Measurements from ENCODE around the gene BPTF. TPM values are rescaled to one million over a fixed set of nuclear protein-coding genes. Genes with fewer than 3 reads are reported as not detected.
A peak's percentile ranks its signal among the peaks of the same experiment; 100 is the strongest.
"Not testable (repeated sequence)": the region's sequence is repeated elsewhere in the genome, so short reads cannot be mapped to it uniquely, and the experiment has no call there.

BPTF gene
- total RNA-seq, 4 donors from 2014 or later, result 67.6 to 213 (median 102) TPM

DNA sequence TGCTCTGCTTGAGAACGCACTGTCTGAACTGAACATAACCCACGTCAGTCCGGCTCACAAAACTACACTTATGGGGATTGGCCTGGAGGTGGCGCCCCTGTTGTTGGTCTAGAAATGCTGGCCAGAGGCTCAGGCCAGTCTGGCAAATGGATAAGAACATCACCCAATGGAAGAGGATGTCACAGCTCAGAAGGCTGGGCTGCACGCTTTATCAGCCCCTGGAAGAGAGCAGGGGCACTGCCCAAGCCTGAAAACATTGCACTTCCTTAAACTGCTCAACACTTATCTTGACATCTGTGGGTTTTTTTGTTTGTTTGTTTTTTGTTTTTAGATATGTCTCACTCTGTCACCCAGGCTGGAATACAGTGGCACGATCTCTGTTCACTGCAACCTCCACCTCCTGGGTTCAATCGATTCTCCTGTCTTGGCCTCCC lies 24.8 kb upstream of the BPTF start:
- DNase-seq (ENCODE audit: low spot score in 2 of 2), result peak; percentile 75 to 82
- H3K4me1 ChIP-seq, result no peaks in the 10 kb centered on the region
- no peak overlapping the region for H3K27ac ChIP-seq
- no peaks in the 10 kb centered on the region for H3K9me3 ChIP-seq
- H3K27me3 ChIP-seq, result no peaks in the 10 kb centered on the region
- no peak overlapping the region for H3K4me3 ChIP-seq
- TF ChIP-seq POLR2AphosphoS5 (IDR thresholded peaks at IDR 0.05), result no peak
- TF ChIP-seq, protein P1, sequence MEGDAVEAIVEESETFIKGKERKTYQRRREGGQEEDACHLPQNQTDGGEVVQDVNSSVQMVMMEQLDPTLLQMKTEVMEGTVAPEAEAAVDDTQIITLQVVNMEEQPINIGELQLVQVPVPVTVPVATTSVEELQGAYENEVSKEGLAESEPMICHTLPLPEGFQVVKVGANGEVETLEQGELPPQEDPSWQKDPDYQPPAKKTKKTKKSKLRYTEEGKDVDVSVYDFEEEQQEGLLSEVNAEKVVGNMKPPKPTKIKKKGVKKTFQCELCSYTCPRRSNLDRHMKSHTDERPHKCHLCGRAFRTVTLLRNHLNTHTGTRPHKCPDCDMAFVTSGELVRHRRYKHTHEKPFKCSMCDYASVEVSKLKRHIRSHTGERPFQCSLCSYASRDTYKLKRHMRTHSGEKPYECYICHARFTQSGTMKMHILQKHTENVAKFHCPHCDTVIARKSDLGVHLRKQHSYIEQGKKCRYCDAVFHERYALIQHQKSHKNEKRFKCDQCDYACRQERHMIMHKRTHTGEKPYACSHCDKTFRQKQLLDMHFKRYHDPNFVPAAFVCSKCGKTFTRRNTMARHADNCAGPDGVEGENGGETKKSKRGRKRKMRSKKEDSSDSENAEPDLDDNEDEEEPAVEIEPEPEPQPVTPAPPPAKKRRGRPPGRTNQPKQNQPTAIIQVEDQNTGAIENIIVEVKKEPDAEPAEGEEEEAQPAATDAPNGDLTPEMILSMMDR (IDR thresholded peaks at IDR 0.05), result peak; percentile 9 to 44
- no peaks in the 10 kb centered on the region for H3K36me3 ChIP-seq
- 77% methylated on average over 4 of the region's 7 CpGs for WGBS

DNA sequence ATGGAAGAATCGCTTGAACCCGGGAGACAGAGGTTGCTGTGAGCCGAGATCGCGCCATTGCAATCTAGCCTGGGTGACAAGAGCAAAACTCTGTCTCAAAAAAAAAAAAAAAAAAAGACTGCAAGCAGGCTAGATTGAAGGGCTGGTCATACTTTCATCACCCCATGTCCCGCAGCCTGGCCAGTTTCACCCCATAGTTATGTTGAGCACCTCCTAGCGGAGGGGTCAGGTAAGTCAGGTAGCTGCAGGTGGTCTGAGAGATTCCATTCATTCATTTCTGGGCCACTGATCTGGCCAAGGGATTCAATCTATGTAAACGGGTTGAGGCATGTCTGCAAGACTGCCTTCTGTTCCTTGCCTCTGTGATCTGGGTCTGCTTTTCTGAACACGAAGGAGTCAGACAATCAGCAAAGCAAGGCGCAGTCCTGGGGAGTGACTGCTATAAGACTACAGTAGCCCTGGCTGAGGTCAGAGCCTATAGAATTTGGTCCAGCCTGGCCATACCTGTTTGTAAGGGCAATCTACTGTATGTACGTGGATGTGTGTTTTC lies 23.6 kb upstream of the BPTF start:
- no peak for DNase-seq (ENCODE audit: low spot score in 2 of 2)
- Histone ChIP-seq H3K36me3 (no peaks in the 10 kb centered on the region), H3K27ac (no peak overlapping the region), H3K27me3 (no peaks in the 10 kb centered on the region), H3K4me3 (no peak overlapping the region), H3K9me3 (no peaks in the 10 kb centered on the region), H3K4me1 (no peaks in the 10 kb centered on the region)
- TF ChIP-seq POLR2A (IDR thresholded peaks at IDR 0.05) (no peak), EP300 (IDR thresholded peaks at IDR 0.05) (no peak), POLR2AphosphoS5 (IDR thresholded peaks at IDR 0.05) (no peak)
- TF ChIP-seq, protein P1 (IDR thresholded peaks at IDR 0.05), result no peak
- 82% methylated on average over 11 of the region's 11 CpGs for WGBS

DNA sequence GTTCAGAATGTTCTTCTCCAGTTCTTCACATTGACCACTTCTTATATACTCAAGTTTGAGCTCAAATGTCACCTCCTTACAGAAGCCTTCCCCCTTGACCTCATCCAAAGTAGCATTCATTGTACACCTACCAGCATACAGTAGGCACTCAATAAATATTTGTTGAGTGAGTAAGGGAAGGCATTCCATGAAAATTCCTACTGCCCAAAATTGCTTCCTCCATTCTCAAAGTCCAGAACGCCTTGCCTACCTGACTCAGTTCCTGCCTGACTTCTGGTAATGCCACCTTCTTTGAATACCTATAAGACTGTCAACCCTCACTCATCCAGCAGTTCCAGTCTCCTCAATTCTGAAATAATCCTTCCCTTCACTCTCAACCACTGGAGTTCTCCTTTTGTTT lies 14.8 kb upstream of the BPTF start:
- Histone ChIP-seq H3K27ac (no peak overlapping the region), H3K36me3 (no peaks in the 10 kb centered on the region), H3K4me1 (no peaks in the 10 kb centered on the region), H3K4me3 (no peak overlapping the region), H3K9me3 (no peaks in the 10 kb centered on the region), H3K27me3 (no peaks in the 10 kb centered on the region)
- 75% methylated on average over 1 of the region's 1 CpG for WGBS
- no peak for TF ChIP-seq EP300 (IDR thresholded peaks at IDR 0.05)
- TF ChIP-seq, protein P1 (IDR thresholded peaks at IDR 0.05), result no peak
- no peak for DNase-seq (ENCODE audit: low spot score in 2 of 2)

DNA sequence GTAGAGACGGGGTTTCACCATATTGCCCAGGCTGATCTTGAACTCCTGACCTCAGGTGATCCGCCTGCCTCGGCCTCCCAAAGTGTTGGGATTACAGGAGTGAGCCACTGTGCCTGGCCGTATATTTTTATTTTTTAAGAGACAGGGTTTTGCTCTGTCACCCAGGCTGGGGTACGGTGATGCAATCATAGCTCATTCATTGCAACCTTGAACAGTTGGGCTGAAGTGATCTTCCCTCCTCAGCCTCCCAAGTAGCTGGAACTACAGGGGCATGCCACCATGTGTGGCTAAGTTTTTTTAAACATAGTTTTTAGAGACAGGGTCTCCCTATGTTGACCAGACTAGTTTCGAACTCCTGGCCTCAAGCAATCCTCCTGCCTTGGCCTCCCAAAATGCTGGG lies 12.9 kb upstream of the BPTF start:
- WGBS, result 91% methylated on average over 6 of the region's 6 CpGs
- H3K4me3 ChIP-seq, result not testable (repeated sequence)

DNA sequence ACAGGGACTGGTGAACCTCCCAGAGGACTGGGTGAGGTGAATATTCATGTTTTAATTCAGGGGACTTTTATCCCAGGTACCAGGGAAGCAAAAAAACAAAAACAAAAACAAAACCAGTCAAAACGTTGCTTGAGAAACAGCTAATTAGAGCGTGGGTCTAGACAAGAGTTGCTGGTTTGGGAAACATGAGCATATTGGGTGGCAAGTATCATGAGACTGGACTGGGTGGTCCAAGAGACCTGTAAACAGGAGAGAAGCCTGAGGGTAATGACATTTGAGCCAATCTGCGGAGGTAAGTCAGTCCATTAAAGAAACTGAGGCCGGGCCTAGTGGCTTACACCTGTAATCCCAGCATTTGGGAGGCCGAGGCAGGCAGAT lies 11.5 kb upstream of the BPTF start:
- WGBS, result 84% methylated on average over 5 of the region's 5 CpGs
- Histone ChIP-seq H3K4me3 (no peak overlapping the region), H3K27me3 (no peaks in the 10 kb centered on the region), H3K36me3 (no peaks in the 10 kb centered on the region), H3K4me1 (no peaks in the 10 kb centered on the region), H3K9me3 (no peaks in the 10 kb centered on the region), H3K27ac (no peak overlapping the region)
- DNase-seq (ENCODE audit: low spot score in 2 of 2), result no peak
- TF ChIP-seq EP300 (IDR thresholded peaks at IDR 0.05), result no peak
- TF ChIP-seq, protein P1 (IDR thresholded peaks at IDR 0.05), result no peak
- TF ChIP-seq POLR2AphosphoS5 (IDR thresholded peaks at IDR 0.05), result no peak
- no peak for TF ChIP-seq POLR2A (IDR thresholded peaks at IDR 0.05)

More for the DNA sequence above, 12.9 kb upstream of the BPTF start:
- H3K36me3 ChIP-seq; H3K9me3 ChIP-seq; DNase-seq (ENCODE audit: low spot score in 2 of 2); H3K27ac ChIP-seq; H3K4me1 ChIP-seq; H3K27me3 ChIP-seq: not testable (repeated sequence)

Measured in suprapubic skin (tissue), 4 donors.